Measurements from ENCODE around the gene KRTAP10-12. TPM values are rescaled to one million over a fixed set of nuclear protein-coding genes. Genes with fewer than 3 reads are reported as not detected.
A peak's percentile ranks its signal among the peaks of the same experiment; 100 is the strongest.

The KRTAP10-12 gene
- total RNA-seq, 4 donors from 2014 or later = 1.3 to 2.9 TPM; not detected in 2

DNA sequence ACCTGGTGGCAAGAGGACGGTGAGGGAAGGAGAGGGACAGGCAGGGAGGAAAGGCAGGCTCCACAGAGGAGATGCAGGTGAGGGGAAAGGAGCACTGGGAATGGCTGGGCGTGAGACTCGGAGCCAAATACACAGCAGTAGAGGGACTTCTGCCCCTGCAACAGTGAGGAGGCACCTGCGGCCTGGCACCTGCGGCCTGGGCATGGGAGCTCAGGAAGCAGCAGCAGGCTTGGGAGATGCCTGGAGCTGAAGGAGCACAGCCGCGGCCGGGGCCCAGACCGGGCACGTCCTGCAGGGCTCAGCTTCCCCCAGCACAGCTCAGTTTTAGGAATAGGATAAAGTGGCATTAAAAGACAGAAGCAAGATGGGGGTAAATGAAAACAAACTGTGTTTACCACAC, 35.3 kb downstream of the KRTAP10-12 start:
- Histone ChIP-seq H3K27ac (no peak overlapping the region), H3K36me3 (no peaks in the 10 kb centered on the region), H3K4me1 (no peaks in the 10 kb centered on the region), H3K4me3 (no peak overlapping the region), H3K27me3 (peaks cover 34% of the 10 kb centered on the region), H3K9me3 (no peaks in the 10 kb centered on the region)
- 90% methylated on average over 10 of the region's 10 CpGs for WGBS
- TF ChIP-seq, protein P1, sequence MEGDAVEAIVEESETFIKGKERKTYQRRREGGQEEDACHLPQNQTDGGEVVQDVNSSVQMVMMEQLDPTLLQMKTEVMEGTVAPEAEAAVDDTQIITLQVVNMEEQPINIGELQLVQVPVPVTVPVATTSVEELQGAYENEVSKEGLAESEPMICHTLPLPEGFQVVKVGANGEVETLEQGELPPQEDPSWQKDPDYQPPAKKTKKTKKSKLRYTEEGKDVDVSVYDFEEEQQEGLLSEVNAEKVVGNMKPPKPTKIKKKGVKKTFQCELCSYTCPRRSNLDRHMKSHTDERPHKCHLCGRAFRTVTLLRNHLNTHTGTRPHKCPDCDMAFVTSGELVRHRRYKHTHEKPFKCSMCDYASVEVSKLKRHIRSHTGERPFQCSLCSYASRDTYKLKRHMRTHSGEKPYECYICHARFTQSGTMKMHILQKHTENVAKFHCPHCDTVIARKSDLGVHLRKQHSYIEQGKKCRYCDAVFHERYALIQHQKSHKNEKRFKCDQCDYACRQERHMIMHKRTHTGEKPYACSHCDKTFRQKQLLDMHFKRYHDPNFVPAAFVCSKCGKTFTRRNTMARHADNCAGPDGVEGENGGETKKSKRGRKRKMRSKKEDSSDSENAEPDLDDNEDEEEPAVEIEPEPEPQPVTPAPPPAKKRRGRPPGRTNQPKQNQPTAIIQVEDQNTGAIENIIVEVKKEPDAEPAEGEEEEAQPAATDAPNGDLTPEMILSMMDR (IDR thresholded peaks at IDR 0.05) = no peak
- TF ChIP-seq EP300 (IDR thresholded peaks at IDR 0.05) = no peak
- TF ChIP-seq POLR2AphosphoS5 (IDR thresholded peaks at IDR 0.05) = no peak
- no peak for TF ChIP-seq POLR2A (IDR thresholded peaks at IDR 0.05)
- DNase-seq (ENCODE audit: low spot score in 2 of 2) = peak; percentile 28 to 53

DNA sequence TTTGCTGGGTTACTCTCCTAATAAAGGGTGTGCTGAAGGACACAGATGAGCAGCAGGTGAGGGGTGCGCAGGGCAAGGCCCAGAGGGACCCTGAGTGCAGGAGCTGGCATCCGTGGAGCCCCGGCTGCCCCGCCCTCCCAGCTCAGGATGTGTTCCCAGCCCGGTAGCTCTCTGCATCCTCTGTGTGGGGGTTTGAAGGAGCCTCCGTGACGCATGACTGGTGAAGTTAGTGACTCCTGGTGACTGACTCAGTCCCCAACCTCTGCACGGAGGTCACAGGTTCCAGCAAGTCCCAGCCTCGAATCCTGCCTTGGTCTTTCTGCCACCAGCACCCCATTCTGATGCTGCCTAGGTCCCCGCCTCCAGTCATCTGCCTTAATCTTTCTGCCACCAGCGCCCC, 36.0 kb downstream of the KRTAP10-12 start:
- peak; percentile 47 to 64 for DNase-seq (ENCODE audit: low spot score in 2 of 2)
- no peak overlapping the region for H3K4me3 ChIP-seq
- no peak overlapping the region for H3K27ac ChIP-seq
- TF ChIP-seq EP300 (IDR thresholded peaks at IDR 0.05) = no peak
- TF ChIP-seq, protein P1 (IDR thresholded peaks at IDR 0.05) = no peak
- no peak for TF ChIP-seq POLR2A (IDR thresholded peaks at IDR 0.05)
- WGBS = 91% methylated on average over 4 of the region's 11 CpGs
- H3K27me3 ChIP-seq = peaks cover 27% of the 10 kb centered on the region
- H3K36me3 ChIP-seq = no peaks in the 10 kb centered on the region
- no peaks in the 10 kb centered on the region for H3K9me3 ChIP-seq
- H3K4me1 ChIP-seq = no peaks in the 10 kb centered on the region

DNA sequence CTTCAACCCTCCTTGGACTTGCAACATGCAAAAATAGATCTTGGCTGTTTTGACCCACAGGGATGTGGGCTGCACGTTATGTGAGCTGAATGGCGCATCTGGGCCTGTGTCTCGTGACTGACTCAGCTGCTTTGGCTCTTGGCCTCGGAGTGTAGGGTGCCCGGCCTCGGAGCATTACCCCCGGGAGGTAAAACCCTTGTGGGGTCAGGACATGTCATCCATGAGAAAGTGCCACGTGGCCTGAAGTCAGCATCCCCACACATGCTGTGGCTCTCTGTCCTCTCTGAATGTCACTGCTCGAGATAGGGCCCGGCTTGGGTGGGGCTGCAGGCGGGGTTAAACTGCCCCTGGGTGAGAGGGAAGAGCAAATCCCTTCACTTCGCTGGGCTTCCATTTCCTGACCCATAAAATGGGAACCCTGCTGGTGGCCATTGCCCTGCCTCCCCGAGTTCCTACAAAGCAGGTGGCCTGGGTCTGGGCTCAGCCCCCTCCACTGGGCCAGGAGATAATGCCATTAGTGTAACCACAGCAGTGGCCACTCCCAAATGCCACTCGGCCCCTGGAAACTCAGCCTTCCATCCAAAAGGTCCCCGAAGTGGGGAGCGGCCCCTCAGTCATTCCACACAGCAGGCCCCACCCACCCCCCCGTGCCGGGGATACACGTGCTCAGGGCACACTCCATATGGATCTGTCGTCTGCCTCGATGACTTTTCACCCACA, 37.2 kb downstream of the KRTAP10-12 start:
- Histone ChIP-seq H3K27me3 (peaks cover 23% of the 10 kb centered on the region), H3K4me1 (no peaks in the 10 kb centered on the region), H3K36me3 (no peaks in the 10 kb centered on the region), H3K4me3 (no peak overlapping the region), H3K9me3 (no peaks in the 10 kb centered on the region), H3K27ac (no peak overlapping the region)
- 80% methylated on average over 7 of the region's 21 CpGs for WGBS
- TF ChIP-seq EP300 (IDR thresholded peaks at IDR 0.05) (no peak), POLR2AphosphoS5 (IDR thresholded peaks at IDR 0.05) (no peak), POLR2A (IDR thresholded peaks at IDR 0.05) (no peak)
- TF ChIP-seq, protein P1 (IDR thresholded peaks at IDR 0.05) = no peak
- DNase-seq (ENCODE audit: low spot score in 2 of 2) = peak; percentile 41 to 61

DNA sequence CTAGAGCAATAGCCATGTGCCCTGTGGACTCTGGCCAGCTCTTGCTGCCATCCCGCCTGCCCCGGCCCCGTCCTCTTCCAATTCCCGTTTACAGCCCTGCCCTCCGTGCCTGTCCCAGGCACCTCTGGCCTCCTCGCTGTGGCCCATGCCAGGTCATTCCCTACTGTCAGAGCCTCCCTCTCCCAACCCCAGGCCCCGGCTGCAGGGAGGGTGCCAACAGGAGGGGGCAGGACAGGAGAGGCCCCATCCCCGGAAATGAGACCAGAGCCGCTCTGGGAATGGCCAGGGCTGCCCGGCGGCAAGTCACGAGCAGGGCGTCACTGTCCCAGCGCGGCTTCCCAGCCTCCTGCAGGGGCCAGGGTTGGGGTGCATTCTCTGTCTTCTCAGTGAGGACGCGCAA, 37.9 kb downstream of the KRTAP10-12 start:
- WGBS = 94% methylated on average over 6 of the region's 17 CpGs
- Histone ChIP-seq H3K27ac (no peak overlapping the region), H3K4me1 (no peaks in the 10 kb centered on the region), H3K27me3 (peaks cover 17% of the 10 kb centered on the region), H3K9me3 (no peaks in the 10 kb centered on the region), H3K4me3 (no peak overlapping the region), H3K36me3 (no peaks in the 10 kb centered on the region)
- peak; percentile 44 to 67 for DNase-seq (ENCODE audit: low spot score in 2 of 2)
- TF ChIP-seq POLR2AphosphoS5 (IDR thresholded peaks at IDR 0.05) (no peak), EP300 (IDR thresholded peaks at IDR 0.05) (no peak), POLR2A (IDR thresholded peaks at IDR 0.05) (no peak)
- TF ChIP-seq, protein P1 (IDR thresholded peaks at IDR 0.05) = no peak

DNA sequence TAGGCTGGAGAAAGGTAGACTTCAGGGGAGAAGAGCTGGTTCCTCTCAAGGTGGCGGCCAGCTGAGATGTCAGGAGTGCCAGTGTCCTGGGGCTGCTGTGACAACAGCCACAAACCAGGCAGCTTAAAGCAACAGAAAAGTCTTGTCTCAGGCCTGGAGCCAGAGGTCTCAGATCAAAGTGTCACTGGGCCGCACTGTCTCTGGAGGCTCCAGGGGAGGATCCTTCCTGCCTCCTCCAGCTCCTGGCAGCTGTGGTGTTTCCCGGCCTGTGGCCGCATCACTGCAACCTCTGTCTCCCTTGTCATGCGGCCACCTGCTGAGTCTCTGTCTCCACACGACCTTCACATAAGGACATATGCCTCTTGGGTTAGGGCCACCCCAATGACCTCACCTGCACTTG, 38.8 kb downstream of the KRTAP10-12 start:
- WGBS = 84% methylated on average over 4 of the region's 6 CpGs
- DNase-seq (ENCODE audit: low spot score in 2 of 2) = peak; percentile 32 to 57
- H3K4me1 ChIP-seq = no peaks in the 10 kb centered on the region
- peaks cover 16% of the 10 kb centered on the region for H3K27me3 ChIP-seq
- TF ChIP-seq, protein P1 (IDR thresholded peaks at IDR 0.05) = no peak
- no peak for TF ChIP-seq EP300 (IDR thresholded peaks at IDR 0.05)
- no peak for TF ChIP-seq POLR2A (IDR thresholded peaks at IDR 0.05)
- no peak for TF ChIP-seq POLR2AphosphoS5 (IDR thresholded peaks at IDR 0.05)
- H3K27ac ChIP-seq = no peak overlapping the region
- H3K9me3 ChIP-seq = no peaks in the 10 kb centered on the region
- no peak overlapping the region for H3K4me3 ChIP-seq
- no peaks in the 10 kb centered on the region for H3K36me3 ChIP-seq
